GM12864 (cell line): ENCODE data around the gene ITPK1.

Experiments
- DNase-seq: peaks from one replicate; pipeline ENCODE4 v3.0.0-alpha.2; 2011; ENCODE audit warnings: low read depth
- H3K4me3 ChIP-seq: 2 replicates; pipeline ENCODE4 v1.5.1; 2011; ENCODE audit warnings: mild to moderate bottlenecking, low read depth, low read length, control low read depth
- CTCF ChIP-seq: IDR thresholded peaks from 2 replicates; pipeline ENCODE4 v1.5.1; 2011; ENCODE audit warnings: low read depth, mild to moderate bottlenecking, moderate library complexity, low read length, control low read depth, inconsistent platforms; ENCODE audit errors: missing control alignments

The ITPK1 gene

GRCh38 chr14:92959761-92960680, 155.7 kb downstream of the ITPK1 start:
- H3K4me3 ChIP-seq, result no peak overlapping the region
- no peak for TF ChIP-seq CTCF
- no peak for DNase-seq

- no peak for TF ChIP-seq CTCF
Measured at GRCh38 chr14:92959189-92959531, 156.6 kb downstream of the ITPK1 start.

GRCh38 chr14:92958373-92959188, 157.1 kb downstream of the ITPK1 start:
- no peak for DNase-seq
- no peak for TF ChIP-seq CTCF
- H3K4me3 ChIP-seq, result no peak overlapping the region

More at GRCh38 chr14:92959189-92959531, 156.6 kb downstream of the ITPK1 start:
- DNase-seq, result no peak
- no peak overlapping the region for H3K4me3 ChIP-seq

GRCh38 chr14:92956961-92957360, 158.8 kb downstream of the ITPK1 start:
- no peak overlapping the region for H3K4me3 ChIP-seq
- no peak for TF ChIP-seq CTCF
- DNase-seq, result no peak

GRCh38 chr14:92955381-92955780, 160.3 kb downstream of the ITPK1 start:
- DNase-seq, result no peak
- no peak for TF ChIP-seq CTCF
- no peak overlapping the region for H3K4me3 ChIP-seq

GRCh38 chr14:92954933-92955332, 160.8 kb downstream of the ITPK1 start:
- TF ChIP-seq CTCF, result no peak
- H3K4me3 ChIP-seq, result no peak overlapping the region
- no peak for DNase-seq
